SIG-M5 (cell line): ENCODE results near the gene PLXNB2.
"Not testable (repeated sequence)": the region's sequence is repeated elsewhere in the genome, so short reads cannot be mapped to it uniquely, and the experiment has no call there.

Source experiments
- DNase-seq: peaks from one replicate; lab custom pipeline; 2025; lab: John Stamatoyannopoulos, UW

Gene PLXNB2, protein sequence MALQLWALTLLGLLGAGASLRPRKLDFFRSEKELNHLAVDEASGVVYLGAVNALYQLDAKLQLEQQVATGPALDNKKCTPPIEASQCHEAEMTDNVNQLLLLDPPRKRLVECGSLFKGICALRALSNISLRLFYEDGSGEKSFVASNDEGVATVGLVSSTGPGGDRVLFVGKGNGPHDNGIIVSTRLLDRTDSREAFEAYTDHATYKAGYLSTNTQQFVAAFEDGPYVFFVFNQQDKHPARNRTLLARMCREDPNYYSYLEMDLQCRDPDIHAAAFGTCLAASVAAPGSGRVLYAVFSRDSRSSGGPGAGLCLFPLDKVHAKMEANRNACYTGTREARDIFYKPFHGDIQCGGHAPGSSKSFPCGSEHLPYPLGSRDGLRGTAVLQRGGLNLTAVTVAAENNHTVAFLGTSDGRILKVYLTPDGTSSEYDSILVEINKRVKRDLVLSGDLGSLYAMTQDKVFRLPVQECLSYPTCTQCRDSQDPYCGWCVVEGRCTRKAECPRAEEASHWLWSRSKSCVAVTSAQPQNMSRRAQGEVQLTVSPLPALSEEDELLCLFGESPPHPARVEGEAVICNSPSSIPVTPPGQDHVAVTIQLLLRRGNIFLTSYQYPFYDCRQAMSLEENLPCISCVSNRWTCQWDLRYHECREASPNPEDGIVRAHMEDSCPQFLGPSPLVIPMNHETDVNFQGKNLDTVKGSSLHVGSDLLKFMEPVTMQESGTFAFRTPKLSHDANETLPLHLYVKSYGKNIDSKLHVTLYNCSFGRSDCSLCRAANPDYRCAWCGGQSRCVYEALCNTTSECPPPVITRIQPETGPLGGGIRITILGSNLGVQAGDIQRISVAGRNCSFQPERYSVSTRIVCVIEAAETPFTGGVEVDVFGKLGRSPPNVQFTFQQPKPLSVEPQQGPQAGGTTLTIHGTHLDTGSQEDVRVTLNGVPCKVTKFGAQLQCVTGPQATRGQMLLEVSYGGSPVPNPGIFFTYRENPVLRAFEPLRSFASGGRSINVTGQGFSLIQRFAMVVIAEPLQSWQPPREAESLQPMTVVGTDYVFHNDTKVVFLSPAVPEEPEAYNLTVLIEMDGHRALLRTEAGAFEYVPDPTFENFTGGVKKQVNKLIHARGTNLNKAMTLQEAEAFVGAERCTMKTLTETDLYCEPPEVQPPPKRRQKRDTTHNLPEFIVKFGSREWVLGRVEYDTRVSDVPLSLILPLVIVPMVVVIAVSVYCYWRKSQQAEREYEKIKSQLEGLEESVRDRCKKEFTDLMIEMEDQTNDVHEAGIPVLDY (N-terminal part only)

DNA sequence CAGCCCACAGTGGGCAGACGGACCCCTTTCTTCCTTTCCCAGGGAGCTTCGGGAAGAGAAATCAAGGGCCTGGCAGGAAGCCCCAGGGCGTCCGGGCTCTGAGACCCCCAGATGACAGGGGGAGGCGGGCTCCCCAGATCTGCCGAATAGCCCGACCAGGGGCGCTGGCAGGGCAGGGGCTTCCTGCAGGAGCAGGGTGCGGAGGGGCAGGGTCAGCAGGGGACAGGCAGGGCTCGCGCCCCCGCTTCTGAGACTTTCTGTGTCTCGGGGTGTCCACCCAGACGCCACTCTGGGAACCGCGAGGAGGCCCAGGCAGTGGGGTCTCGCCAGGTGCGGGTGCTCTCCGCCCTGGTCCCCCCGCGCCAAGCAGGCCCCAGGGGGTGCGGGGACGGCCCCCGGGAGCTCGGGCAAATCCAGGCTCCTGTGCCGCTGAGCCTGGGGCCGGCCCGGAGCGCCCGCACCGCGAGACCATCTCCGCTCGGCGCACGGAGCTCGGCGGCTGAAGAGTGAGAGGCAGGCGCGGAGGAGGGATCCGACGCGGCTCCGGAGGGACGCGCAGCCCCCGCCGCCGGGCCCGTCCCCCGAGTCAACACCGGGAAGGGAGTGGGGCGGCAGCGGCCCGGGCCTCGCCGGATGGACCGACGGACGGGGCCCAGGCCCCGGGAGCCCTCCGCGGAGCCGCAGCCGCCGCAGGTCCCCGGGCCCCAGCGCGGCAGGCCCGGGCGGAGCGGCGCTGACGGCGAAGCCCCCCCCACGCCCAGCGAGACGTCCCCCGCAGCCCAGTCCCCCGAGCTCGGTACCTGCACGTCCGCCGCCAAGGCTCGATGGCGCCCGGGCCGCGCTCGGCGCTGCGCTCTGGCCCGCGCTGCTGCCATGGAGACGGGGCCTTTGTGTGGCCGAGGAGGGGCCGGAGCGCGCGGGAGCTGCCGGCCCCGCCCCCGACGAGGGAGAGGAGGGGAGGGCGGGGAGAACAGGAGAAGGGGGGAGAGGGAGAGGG lies at the start of gene PLXNB2:
TSS of gene PLXNB2 (minus strand) at position 894 of the 997 bp plus-strand sequence. CDS start 17,062 bp downstream, outside the sequence.
- no peak for DNase-seq

DNA sequence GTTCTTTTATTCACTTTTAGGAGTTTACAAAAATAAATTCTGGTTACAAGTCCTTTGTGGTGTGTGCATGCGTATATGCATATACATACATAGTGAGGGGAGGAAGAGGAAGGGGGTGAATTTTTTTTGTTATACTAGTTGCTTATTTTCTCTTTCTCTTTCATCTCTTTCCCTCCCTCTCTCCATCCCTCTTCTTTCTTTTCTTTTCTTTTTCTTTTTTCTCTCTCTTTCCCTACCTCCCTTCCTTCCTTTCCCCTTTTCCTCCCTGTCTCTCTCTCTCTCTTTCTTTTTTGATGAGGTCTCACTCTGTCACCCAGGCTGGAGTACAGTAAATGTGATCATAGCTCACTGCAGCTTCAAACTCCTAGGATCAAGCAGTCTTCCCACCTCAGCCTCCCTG lies 49.8 kb upstream of the PLXNB2 start:
- no peak for DNase-seq

DNA sequence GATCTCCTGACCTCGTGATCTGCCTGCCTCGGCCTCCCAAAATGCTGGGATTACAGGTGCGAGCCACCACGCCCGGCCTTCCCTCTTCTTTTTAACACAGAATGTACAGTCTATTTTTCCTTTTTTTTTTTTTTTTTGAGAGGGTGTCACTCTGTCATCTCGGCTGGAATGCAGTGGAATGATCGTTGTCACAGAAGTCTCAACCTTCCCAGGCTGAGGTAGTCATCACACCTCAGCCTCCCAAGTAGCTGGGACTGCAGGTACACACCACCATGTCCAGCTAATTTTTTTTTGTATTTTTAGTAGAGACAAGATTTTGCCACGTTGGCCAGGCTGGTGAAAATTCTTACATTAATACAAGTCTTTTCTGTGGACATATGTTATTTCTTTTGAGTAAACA lies 48.7 kb upstream of the PLXNB2 start:
- DNase-seq: no peak

DNA sequence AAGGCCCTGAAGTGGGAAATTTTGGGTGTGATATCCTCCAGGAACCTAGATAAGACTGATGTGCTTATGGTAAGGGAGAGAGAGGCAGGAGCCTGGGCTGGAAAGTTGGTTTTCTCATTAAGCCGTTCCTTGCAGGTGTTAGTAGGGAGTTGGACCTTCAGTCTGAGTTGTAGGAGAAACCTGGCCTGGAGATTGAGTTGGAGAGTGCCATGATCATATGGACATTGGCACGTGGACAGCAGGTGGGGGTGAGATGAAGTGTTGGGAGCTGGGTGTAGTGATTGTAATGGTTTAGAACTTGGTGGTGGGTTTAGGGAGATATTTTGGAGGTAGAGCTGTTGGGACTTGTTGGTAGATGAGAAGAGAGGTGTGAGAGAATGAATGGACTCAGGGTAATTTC lies 40.6 kb upstream of the PLXNB2 start:
- DNase-seq: no peak

DNA sequence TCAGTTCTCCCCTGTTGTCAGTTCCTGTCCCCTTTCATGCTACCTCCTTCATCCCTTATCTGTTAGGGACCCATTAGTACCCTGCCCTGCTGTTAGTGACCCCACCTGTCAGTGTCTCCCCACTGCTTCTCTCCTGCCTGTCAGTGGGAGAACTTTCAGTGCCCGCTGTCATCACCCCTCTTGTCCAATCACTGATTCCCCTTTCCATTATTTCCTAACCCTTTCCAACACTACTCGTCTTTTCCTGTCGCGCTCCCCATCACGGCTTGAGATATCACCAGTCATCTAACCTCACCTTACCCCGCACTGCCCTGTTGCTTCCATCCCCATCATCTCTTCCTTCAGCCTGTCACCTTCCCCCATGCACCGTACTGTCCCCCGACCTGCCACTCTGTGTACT lies 39.7 kb upstream of the PLXNB2 start:
- DNase-seq: no peak

DNA sequence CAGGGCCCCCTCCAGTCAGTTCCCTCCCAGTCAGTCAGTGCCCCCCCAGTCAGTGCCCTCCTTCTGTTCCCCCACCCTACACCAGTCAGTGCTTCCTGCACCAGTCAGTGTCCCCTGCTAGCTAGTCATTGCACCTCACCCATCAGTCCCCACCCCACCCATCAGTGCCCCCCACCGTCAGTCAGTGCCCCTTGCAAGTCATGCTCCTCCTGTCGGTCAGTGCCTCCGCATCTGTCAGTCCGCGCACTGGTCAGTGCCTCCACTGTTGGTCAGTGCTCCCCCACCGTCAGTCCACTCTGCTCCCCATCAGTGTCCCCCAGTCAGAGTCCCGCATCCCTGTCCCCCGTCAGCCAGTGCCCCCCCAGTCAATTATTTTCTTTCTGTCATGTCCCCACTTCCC lies 39.0 kb upstream of the PLXNB2 start:
- DNase-seq: no peak

DNA sequence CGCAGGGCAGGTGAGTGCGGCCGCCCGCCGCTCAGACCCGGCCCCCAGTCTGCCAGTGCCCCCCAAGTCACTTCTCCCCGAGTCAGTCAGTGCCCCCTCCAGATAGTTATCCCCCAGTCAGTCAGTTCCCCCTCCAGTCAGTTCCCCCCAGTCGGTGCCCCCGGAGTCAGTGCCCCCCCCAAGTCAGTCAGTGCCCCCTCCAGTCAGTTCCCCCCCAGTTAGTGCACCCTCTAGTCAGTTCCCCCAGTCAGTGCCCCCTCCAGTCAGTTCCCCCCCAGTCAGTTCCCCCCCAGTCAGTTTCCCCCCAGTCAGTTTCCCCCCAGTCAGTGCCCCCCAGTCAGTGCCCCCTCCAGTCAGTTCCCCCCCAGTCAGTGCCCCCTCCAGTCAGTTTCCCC lies 36.1 kb upstream of the PLXNB2 start:
- DNase-seq: no peak

DNA sequence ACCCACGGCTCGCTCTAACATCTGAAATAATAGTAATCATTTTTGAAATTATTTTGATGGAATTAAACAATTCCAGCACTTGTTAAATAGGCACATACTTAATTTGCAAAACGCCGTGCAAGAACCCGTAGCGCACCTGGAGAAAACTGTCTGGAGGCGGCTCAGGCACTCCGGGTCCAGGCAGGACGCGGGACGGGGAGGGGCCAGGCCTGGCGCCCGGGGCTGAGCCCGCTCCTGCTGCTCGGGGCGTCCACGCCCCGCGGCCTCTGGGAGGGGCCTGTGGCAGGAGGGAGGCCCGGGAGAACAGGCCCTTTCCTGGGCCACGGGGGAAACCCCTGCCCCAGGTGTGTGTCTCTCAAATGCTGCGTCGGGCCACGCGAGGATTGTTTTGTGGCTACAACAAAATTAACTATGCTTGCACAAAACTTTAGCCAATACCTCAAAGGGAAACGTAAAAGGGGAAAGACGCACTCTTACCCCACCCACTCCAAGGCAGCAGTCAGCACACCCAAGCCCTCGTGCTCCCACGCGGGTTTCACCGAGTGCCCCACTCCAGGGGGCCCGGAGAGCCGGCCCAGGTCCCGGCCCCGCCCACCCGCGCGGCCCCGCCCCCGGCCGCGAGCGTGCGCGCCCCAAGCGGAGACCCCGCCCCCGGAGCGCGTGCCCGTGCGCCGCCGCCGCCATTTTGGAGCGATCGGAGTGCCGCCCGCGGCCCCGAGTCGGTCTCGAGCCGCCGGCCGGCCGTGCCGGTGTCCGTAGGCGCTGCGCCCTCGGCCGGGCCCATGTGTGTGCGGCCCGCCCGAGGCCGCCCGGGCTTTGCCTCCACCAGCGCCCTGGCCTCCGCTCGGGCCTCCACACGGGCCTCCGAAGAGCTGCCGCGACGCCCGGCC lies 35.5 kb upstream of the PLXNB2 start, which contains the start of gene PPP6R2:
TSS of gene PPP6R2 (plus strand) at position 677 of the 890 bp plus-strand sequence. CDS start 50,582 bp downstream, outside the sequence.
- DNase-seq: no peak

DNA sequence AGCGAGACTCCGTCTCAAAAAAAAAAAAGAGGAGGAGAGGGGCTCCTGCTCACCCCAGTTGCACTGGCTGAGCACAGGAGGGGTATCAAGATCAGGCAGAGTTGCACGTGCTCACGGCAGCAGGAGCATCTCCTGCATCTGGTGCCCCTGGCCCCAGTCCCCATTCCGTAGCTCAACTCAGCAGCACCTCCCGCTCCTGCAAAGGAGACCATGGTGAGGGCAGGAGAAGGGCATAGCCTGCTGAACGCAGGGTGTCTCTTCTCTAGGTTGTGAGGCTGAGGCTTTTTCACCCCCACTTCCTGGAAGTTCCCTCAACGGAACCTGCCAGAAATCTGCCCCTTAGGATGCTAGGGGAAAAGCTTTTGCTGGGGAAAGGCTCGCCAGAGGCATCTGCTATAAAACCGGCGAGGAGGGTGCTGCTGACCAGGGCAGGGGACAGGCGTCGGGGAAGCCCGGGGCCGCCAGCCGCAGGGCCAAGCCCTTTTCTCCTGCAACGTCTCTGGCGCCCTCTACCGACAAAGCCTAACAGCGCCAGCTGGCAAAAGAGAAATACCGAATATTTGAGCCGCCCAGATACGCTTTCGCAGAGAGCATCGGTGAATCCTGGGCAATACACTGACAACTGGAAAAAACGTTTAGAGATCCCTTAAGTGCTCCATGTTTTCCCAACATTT lies 34.7 kb upstream of the PLXNB2 start:
- DNase-seq: no peak

DNA sequence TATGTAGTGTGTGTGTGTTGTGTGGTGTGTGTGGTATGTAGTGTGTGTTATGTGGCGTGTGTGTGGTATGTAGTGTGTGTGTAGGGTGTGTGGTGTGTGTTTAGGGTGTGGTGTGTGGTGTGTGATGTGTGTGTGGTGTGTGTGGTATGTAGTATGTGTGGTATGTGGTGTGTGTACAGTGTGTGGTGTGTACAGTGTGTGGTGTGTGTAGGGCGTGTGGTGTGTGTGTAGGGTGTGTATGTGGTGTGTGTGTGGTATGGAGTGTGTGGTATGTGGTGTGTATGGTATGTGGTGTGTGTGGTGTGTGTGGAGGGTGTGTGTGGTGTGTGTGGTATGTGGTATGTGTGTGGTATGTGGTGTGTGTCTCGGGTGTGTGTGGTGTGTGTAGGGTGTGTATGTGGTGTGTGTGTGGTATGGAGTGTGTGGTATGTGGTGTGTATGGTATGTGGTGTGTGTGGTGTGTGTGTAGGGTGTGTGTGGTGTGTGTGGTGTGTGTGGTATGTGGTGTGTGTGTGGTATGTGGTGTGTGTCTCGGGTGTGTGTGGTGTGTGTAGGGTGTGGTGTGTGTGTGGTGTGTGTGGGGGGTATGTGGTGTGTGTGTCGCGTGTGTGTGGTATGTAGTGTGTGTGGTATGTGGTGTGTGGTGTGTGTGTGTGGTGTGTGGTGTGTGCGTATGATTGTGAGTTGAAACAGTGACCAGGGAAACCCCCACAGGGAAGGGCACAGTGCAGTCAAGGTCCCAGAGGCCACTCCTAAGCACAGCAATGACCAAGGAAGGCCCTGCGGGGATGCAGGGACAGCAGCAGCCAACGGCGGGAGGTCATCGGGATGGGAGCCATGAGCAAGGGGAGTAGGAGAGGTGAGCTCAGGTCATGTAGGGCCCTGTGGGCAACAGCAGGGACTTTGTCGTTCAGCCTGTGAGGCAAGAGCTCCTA lies 32.8 kb upstream of the PLXNB2 start:
- DNase-seq: no peak

DNA sequence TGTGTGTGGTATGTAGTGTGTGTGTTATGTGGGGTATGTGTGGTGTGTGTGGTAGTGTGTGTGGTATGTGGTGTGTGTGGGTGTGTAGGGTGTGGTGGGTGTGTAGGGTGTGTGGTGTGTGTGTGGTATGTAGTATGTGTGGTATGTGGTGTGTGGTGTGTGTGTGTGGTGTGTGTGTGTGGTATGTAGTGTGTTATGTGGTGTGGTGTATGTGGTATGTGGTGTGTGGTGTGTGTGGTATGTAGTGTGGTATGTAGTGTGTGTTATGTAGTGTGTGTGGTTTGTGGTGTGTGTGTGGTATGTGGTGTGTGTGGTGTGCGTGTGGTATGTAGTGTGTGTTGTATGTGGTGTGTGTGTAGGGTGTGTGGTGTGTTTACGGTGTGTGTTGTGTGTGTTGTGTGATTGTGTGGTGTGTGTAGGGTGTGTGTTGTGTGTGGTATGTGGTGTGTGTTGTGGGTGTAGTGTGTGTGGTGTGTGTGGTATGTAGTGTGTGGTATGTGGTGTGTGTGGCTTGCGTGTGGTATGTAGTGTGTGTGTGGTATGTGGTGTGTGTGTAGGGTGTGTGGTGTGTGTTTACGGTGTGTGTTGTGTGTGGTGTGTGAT lies 31.5 kb upstream of the PLXNB2 start:
- DNase-seq: no peak

DNA sequence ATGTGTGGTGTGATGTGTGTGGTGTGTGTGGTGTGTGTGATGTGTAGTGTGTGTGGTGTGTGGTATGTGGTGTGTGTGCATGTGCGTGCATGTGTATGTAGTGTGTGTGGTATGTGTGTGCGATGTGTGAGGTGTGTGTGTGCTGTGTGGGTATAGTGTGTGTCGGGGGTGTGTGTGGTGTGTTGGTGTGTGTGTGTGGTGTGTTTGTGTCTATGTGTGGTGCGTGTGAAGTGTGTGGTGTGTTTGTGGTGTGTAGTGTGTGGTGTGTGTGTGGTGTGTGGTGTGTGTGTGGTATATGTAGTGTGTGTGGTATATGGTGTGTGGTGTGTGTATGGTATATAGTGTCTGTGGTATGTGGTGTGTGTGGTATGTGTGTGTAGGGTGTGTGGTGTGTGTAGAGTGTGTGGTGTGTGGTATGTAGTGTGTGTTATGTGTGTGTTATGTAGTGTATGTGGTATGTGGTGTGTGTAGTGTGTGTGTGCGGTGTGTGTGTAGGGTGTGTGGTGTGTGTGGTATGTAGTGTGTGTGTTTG lies 30.7 kb upstream of the PLXNB2 start:
- DNase-seq: no peak

DNA sequence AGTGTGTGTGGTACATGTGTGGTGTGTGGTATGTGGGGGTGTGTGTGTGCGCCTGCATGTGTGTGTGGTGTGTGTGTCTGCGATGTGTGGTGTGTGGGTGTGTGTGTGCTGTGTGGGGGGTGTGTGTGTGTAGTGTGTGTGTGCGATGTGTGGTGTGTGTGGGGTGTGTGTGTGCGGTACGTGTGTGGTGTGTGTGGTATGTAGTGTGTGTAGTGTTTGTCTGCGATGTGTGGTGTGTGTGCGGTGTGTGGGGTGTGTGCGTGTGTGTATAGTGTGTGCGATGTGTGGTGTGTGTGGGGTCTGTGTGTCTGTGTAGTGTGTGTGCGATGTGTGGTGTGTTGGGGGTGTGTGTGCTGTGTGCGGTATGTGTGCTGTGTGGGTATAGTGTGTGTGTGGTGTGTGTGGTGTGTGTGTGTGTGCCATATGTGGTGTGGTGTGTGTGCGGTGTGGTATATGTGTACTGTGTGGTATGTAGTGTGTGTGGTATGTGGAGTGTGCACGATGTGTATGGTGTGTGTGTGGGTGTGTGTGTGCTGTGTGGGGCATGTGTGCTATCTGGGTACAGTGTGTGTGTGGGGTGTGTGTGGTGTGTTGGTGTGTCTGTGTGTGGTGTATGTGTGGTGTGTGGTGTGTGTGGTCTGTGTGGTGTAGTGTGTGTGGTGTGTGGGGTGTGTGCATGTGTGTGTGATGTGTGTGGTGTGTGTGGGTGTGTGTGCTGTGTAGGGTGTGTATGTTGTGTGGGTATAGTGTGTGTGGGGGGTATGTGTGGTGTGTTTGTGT lies 30.0 kb upstream of the PLXNB2 start:
- no peak for DNase-seq

DNA sequence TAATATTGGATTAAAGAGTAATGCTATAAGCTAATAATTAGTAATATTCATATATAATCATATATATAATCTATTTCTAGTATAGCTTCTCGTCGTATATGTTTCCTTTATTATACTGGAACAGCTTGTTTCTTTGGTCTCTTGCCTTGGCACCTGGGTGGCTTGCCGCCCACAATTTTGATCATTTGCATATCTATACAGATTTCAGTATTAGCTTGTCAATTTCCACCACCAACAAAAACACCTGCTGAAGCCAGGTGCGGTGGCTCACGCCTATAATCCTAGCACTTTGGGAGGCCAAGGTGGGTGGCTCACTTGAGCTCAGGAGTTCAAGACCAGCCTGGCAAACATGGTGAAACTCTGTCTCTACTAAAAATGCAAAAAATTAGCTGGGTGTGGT lies 27.0 kb upstream of the PLXNB2 start:
- DNase-seq: not testable (repeated sequence)

DNA sequence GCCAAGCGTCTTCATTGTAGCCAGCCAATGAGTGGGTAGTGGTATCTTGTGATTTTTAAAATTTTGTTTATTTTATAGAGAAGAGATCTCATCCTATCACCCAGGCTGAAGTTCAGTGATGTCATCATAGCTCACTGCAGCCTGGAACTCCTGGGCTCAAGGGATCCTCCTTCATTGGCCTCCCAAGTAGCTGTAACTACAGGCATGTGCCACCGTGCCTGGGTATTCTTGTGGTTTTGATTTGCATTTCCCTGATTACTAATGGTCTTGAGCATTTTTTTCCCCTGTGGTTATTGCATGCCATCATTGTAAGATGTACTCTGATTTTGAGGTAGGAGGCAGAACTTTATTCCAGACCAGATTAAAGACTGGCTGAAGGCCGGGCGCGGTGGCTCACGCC lies 21.8 kb upstream of the PLXNB2 start:
- no peak for DNase-seq

DNA sequence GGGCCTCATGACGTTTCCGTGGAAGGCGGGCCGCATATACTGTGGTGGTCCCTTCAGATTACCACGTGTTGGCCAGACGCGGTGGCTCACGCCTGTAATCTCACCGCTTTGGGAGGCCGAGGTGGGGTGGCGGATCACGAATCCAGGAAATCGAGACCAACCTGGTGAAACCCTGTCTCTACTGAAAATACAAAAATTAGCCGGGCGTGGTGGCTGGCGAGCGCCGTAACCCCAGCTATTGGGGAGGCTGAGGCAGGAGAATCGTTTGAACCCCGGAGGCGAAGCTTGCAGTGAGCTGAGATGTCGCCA lies 20.2 kb upstream of the PLXNB2 start:
- DNase-seq: no peak
